Right cardiac atrium (tissue), 5 donors: ENCODE measurements around the gene SMIM28. TPM values are rescaled to one million over a fixed set of nuclear protein-coding genes. Genes with fewer than 3 reads are reported as not detected.

ENCODE experiments used
- ATAC-seq, 2 donors: fragments of 200-7000 bp; cut with Tn5 transposase; one replicate each; pipeline versions ENCODE4 v1.8.0 to v1.9.1; 2020; ENCODE audit warnings: moderate library complexity in 2 of 2, mild to moderate bottlenecking in 1 of 2
- DNase-seq, 3 donors: peaks; one replicate each; pipeline ENCODE4 v3.0.0-alpha.2; 2020
- H3K27ac ChIP-seq: one replicate; pipeline ENCODE4 v1.5.1; 2013; ENCODE audit warnings: mild to moderate bottlenecking, low read length, control low read depth, moderate library complexity
- H3K27me3 ChIP-seq: one replicate; pipeline ENCODE4 v1.6.1; 2013; ENCODE audit not compliant: control insufficient read depth, insufficient read depth
- H3K4me1 ChIP-seq: one replicate; pipeline ENCODE4 v1.6.1; 2013; ENCODE audit warnings: low read length; ENCODE audit not compliant: control insufficient read depth, insufficient read depth
- H3K4me3 ChIP-seq: one replicate; pipeline ENCODE4 v1.5.1; 2013; ENCODE audit warnings: low read length, control low read depth
- H3K9me3 ChIP-seq: one replicate; pipeline ENCODE4 v1.6.1; 2013; ENCODE audit warnings: low read length; ENCODE audit not compliant: control insufficient read depth
- WGBS: extraction: QIAGEN DNeasy Blood & Tissue Kit; methylation state at CpG from one replicate; pipeline ENCODE4 v1.1.7; 2013; 5-methylcytosine and 5-hydroxymethylcytosine counted together
- intact Hi-C, 4 donors: fragments of 100-400 bp; cut with DNase I; formaldehyde crosslinking; loops; one replicate each; pipeline versions ENCODE4 v1.11.0 to v1.14.0; 2022 to 2023
- polyA plus RNA-seq: library from polyadenylated mRNA; stranded (reverse); fragments of 200-250 nt; gene quantifications from one replicate; pipeline ENCODE4 v1.2.3, GENCODE V29; 2013
- total RNA-seq, 4 donors: library from RNA; stranded (reverse); fragmentation: NEBNext Ultra II Directional; extraction: Animal tissue kit (Norgen Biotek cat#: 25700); gene quantifications; one replicate each; pipeline ENCODE4 v1.2.1, GENCODE V29; 2021
- donor health status: healthy with polysubstance abuse.
- donor health status: DM: no; HTN: yes; CAD: no.
- donor health status: DM: no; HTN: no; CAD: no.
- donor health status: DM: no; HTN: yes; CAD: no; lungs with severe emphysema.
- donor health status: DM: yes; HTN: yes; CAD: no.

The SMIM28 gene
- total and polyA plus RNA-seq, 5 donors: not detected

GRCh38 chr6:138397128-138398122 is 19.7 kb downstream of the SMIM28 start:
- H3K27ac ChIP-seq: no peak overlapping the region
- intact Hi-C loops: no loop called here
- H3K4me1 ChIP-seq: no peaks in the 10 kb centered on the region
- 76% methylated on average over 8 of the region's 8 CpGs for WGBS
- ATAC-seq: peak in 1 of 2 donors; percentile 18
- no peak overlapping the region for H3K4me3 ChIP-seq
- DNase-seq: no peak
- H3K27me3 ChIP-seq: no peaks in the 10 kb centered on the region
- no peaks in the 10 kb centered on the region for H3K9me3 ChIP-seq

GRCh38 chr6:138400326-138400725 is 22.6 kb downstream of the SMIM28 start:
- DNase-seq (no peak), ATAC-seq (no peak)
- H3K27ac ChIP-seq: no peak overlapping the region
- intact Hi-C loops: no loop called here
- no peak overlapping the region for H3K4me3 ChIP-seq
- H3K27me3 ChIP-seq: no peaks in the 10 kb centered on the region
- H3K9me3 ChIP-seq: no peaks in the 10 kb centered on the region
- WGBS: 74% methylated on average over 3 of the region's 3 CpGs
- no peaks in the 10 kb centered on the region for H3K4me1 ChIP-seq

- WGBS: 95% methylated on average over 14 of the region's 14 CpGs
- Histone ChIP-seq H3K27me3 (no peaks in the 10 kb centered on the region), H3K9me3 (no peaks in the 10 kb centered on the region), H3K4me1 (no peaks in the 10 kb centered on the region), H3K4me3 (no peak overlapping the region), H3K27ac (no peak overlapping the region)
- ATAC-seq (no peak), DNase-seq (peak in 1 of 3 donors; percentile 58)
- intact Hi-C loops: no loop called here
These were observed 24.5 kb downstream of the SMIM28 start for GRCh38 chr6:138401960-138402837.

GRCh38 chr6:138402838-138403187 is 25.1 kb downstream of the SMIM28 start:
- Histone ChIP-seq H3K9me3 (no peaks in the 10 kb centered on the region), H3K27ac (no peak overlapping the region), H3K27me3 (no peaks in the 10 kb centered on the region), H3K4me1 (no peaks in the 10 kb centered on the region), H3K4me3 (no peak overlapping the region)
- intact Hi-C loops: no loop called here
- 94% methylated on average over 8 of the region's 8 CpGs for WGBS
- DNase-seq (no peak), ATAC-seq (no peak)

GRCh38 chr6:138403324-138403800 is 25.7 kb downstream of the SMIM28 start:
- peak overlapping the region; percentile 79 for H3K4me3 ChIP-seq
- DNase-seq (peak; percentile 48 to 84 (median 82)), ATAC-seq (peak; percentile 70)
- no peaks in the 10 kb centered on the region for H3K4me1 ChIP-seq
- WGBS: under 1% methylated on average over 30 of the region's 30 CpGs
- intact Hi-C loops: no loop called here
- H3K27ac ChIP-seq: peak overlapping the region; percentile 94
- H3K9me3 ChIP-seq: no peaks in the 10 kb centered on the region
- no peaks in the 10 kb centered on the region for H3K27me3 ChIP-seq

- intact Hi-C loops: no loop called here
- no peaks in the 10 kb centered on the region for H3K4me1 ChIP-seq
- ATAC-seq: peak; percentile 96 to 97
- WGBS: under 1% methylated on average over 92 of the region's 92 CpGs
- H3K4me3 ChIP-seq: peak within 1 kb of the TSS; percentile 79
- DNase-seq: peak; percentile 94 to 98 (median 97)
- peak within 1 kb of the TSS; percentile 94 for H3K27ac ChIP-seq
- H3K27me3 ChIP-seq: no peaks in the 10 kb centered on the region
- no peaks in the 10 kb centered on the region for H3K9me3 ChIP-seq
These were observed 26.3 kb downstream of the SMIM28 start, which contains the start of gene HEBP2 for GRCh38 chr6:138403801-138404665. Gene HEBP2, plus strand, starts transcription at chr6:138404223. Its CDS starts 273 bp downstream, at chr6:138404496.

- no peaks in the 10 kb centered on the region for H3K27me3 ChIP-seq
These were observed 27.1 kb downstream of the SMIM28 start for GRCh38 chr6:138404666-138405337.

GRCh38 chr6:138405816-138406413 is 28.2 kb downstream of the SMIM28 start:
- no peak overlapping the region for H3K27ac ChIP-seq
- H3K27me3 ChIP-seq: no peaks in the 10 kb centered on the region
- DNase-seq: no peak
- intact Hi-C loops: loop anchor here in 1 of 4 donors (5.0 kb wide), 1 partner anchor 289 kb away; no protein-coding TSS in a partner anchor
- no peak for ATAC-seq
- H3K4me3 ChIP-seq: no peak overlapping the region
- 91% methylated on average over 5 of the region's 5 CpGs for WGBS
- no peaks in the 10 kb centered on the region for H3K9me3 ChIP-seq
- H3K4me1 ChIP-seq: no peaks in the 10 kb centered on the region

More at GRCh38 chr6:138404666-138405337, 27.1 kb downstream of the SMIM28 start:
- H3K4me3 ChIP-seq: peak overlapping the region; percentile 79
- no peaks in the 10 kb centered on the region for H3K4me1 ChIP-seq
- ATAC-seq (peak; percentile 17 to 20), DNase-seq (peak in 2 of 3 donors; percentile 68 to 72)
- 5% methylated on average over 35 of the region's 35 CpGs for WGBS
- H3K9me3 ChIP-seq: no peaks in the 10 kb centered on the region
- H3K27ac ChIP-seq: peak overlapping the region; percentile 94
- intact Hi-C loops: loop anchor here in 1 of 4 donors (5.0 kb wide), 1 partner anchor 288 kb away; no protein-coding TSS in a partner anchor

GRCh38 chr6:138406443-138406842 is 28.7 kb downstream of the SMIM28 start:
- no peaks in the 10 kb centered on the region for H3K9me3 ChIP-seq
- WGBS: 83% methylated on average over 2 of the region's 2 CpGs
- no peak overlapping the region for H3K27ac ChIP-seq
- no peak for ATAC-seq
- H3K27me3 ChIP-seq: no peaks in the 10 kb centered on the region
- H3K4me3 ChIP-seq: no peak overlapping the region
- intact Hi-C loops: loop anchor here in 1 of 4 donors (5.0 kb wide), 1 partner anchor 289 kb away; no protein-coding TSS in a partner anchor
- no peak for DNase-seq
- H3K4me1 ChIP-seq: no peaks in the 10 kb centered on the region
